ENCODE measurements around the gene PROKR2.

The PROKR2 gene

DNA sequence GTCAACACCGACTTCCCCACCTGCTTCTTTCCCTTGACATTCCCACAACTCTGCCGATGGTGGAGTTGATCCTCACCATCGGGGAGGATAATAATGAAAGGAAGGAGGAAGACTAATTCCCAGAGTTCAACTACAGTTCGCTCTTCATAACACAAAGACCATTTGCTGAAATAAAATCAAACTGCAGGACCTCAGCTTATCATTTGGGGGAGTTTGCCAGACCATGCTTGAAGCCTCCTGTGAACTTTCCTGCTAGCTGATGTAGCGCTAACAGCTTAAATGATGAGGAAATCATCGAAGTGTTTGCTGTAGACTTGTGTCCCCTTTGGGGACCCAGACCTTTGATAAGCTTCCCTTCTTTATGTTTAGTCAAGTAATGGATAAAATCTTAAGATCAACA lies 26.2 kb downstream of the PROKR2 start:
- H3K4me1 ChIP-seq (ENCODE audit: control insufficient read depth, insufficient read depth, low read length): no peaks in the 10 kb centered on the region
- no peak for DNase-seq (ENCODE audit: low read depth, low spot score)
- no peak overlapping the region for H3K4me3 ChIP-seq (ENCODE audit: low read length)
- H3K9me3 ChIP-seq (ENCODE audit: control insufficient read depth, insufficient read depth, low read length): no peaks in the 10 kb centered on the region
- no peaks in the 10 kb centered on the region for H3K27me3 ChIP-seq (ENCODE audit: control insufficient read depth, insufficient read depth, low read length)
- no peaks in the 10 kb centered on the region for H3K36me3 ChIP-seq (ENCODE audit: control insufficient read depth, insufficient read depth, low read length)
- H3K27ac ChIP-seq (ENCODE audit: low read length): no peak overlapping the region
- whole genome bisulfite sequencing (ENCODE audit: insufficient coverage, insufficient read length): no CpG with 5 or more reads among the region's 6 CpGs

DNA sequence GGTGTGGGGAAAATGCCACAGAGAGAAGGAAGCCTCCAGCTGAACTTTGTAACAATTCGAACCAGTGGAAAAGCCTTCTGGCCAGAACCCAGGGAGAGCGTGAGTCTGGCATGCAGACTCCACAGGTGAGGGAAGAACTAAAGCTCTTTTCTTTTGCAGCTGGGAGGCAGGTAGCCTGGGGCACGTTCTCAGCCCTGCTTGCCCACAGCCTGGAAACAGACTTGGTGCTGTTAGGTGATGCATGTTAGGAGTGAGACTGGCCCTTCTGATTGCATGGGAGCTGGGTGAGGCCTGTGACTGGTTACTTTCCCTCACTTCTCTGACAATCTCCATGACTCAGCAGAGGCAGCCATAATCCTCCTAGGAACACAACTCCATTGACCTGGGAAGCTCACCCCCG lies 34.2 kb downstream of the PROKR2 start:
- Histone ChIP-seq H3K27ac (ENCODE audit: low read length) (no peak overlapping the region), H3K36me3 (ENCODE audit: control insufficient read depth, insufficient read depth, low read length) (no peaks in the 10 kb centered on the region), H3K9me3 (ENCODE audit: control insufficient read depth, insufficient read depth, low read length) (no peaks in the 10 kb centered on the region), H3K27me3 (ENCODE audit: control insufficient read depth, insufficient read depth, low read length) (no peaks in the 10 kb centered on the region), H3K4me3 (ENCODE audit: low read length) (no peak overlapping the region), H3K4me1 (ENCODE audit: control insufficient read depth, insufficient read depth, low read length) (no peaks in the 10 kb centered on the region)
- no peak for DNase-seq (ENCODE audit: low read depth, low spot score)
- no CpG with 5 or more reads among the region's 4 CpGs for WGBS (ENCODE audit: insufficient coverage, insufficient read length)

DNA sequence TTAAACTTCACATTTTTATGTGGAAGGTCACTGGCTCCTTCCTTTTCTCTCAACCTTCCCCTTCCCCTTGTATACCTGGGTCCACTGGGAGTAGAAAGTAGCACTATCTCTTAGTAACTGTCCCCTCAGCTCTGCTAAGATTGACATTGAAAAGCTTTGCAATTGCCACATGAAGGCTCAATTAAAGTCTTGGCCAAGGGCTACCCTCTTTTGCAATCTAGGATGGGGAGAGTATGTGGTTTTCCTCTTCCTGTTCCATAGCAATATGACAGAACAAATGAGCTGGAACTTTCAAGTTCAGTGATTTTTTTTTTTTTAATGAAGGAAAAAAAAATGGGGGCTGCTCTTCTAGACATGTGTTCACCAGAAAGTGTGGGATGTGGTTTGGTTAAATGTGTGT lies 37.1 kb downstream of the PROKR2 start:
- DNase-seq (ENCODE audit: low read depth, low spot score): no peak
- H3K27me3 ChIP-seq (ENCODE audit: control insufficient read depth, insufficient read depth, low read length): no peaks in the 10 kb centered on the region
- H3K36me3 ChIP-seq (ENCODE audit: control insufficient read depth, insufficient read depth, low read length): no peaks in the 10 kb centered on the region
- no peak overlapping the region for H3K27ac ChIP-seq (ENCODE audit: low read length)
- H3K4me1 ChIP-seq (ENCODE audit: control insufficient read depth, insufficient read depth, low read length): no peaks in the 10 kb centered on the region
- no peak overlapping the region for H3K4me3 ChIP-seq (ENCODE audit: low read length)
- no peaks in the 10 kb centered on the region for H3K9me3 ChIP-seq (ENCODE audit: control insufficient read depth, insufficient read depth, low read length)

DNA sequence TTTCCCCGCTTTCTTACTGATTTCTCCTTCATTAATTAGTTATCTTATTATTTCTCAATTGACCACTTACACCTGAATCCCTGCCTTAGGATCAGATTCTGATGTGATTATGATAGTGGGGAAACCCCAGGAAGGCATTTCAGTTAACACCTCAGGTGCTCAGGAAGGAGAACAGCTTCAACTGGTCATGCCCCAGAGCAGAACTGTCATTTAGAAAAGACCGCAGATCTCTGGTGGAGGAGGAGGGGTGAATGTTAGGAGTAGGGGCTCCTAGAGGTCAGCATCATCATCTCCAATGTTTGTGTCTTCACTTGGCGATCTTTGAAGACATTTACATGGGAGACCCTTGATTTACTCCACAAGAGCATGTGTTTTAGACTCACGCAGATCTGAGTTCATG lies 44.5 kb downstream of the PROKR2 start:
- whole genome bisulfite sequencing (ENCODE audit: insufficient coverage, insufficient read length): no CpG with 5 or more reads among the region's 4 CpGs
- no peaks in the 10 kb centered on the region for H3K27me3 ChIP-seq (ENCODE audit: control insufficient read depth, insufficient read depth, low read length)
- H3K27ac ChIP-seq (ENCODE audit: low read length): no peak overlapping the region
- H3K4me1 ChIP-seq (ENCODE audit: control insufficient read depth, insufficient read depth, low read length): peaks cover 2% of the 10 kb centered on the region; the same call in 1 of the 2 replicates
- H3K9me3 ChIP-seq (ENCODE audit: control insufficient read depth, insufficient read depth, low read length): no peaks in the 10 kb centered on the region
- no peak overlapping the region for H3K4me3 ChIP-seq (ENCODE audit: low read length)
- DNase-seq (ENCODE audit: low read depth, low spot score): no peak
- no peaks in the 10 kb centered on the region for H3K36me3 ChIP-seq (ENCODE audit: control insufficient read depth, insufficient read depth, low read length)

DNA sequence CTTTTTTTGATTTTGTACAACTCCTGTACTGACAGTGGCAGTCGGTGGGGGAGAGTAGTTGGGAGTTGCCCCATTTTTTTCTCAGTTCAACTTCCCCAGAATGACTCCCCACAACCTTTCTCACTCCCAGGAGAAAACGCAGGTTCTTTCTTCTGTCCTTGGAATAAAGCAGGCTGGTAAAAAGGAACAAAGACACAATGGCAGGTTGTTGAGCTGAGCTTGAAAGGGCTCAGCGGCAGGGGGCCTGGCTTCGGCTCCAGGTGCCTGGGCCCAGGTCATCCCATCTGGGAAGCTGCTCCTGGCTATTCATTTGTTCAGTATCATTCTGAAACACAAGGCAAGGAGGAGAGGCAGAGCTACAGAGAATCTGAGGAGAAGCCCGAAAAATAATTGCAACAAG lies 46.2 kb downstream of the PROKR2 start:
- no peak for DNase-seq (ENCODE audit: low read depth, low spot score)
- Histone ChIP-seq H3K27ac (ENCODE audit: low read length) (no peak overlapping the region), H3K4me1 (ENCODE audit: control insufficient read depth, insufficient read depth, low read length) (peaks cover 2% of the 10 kb centered on the region; the same call in 1 of the 2 replicates), H3K4me3 (ENCODE audit: low read length) (no peak overlapping the region), H3K27me3 (ENCODE audit: control insufficient read depth, insufficient read depth, low read length) (no peaks in the 10 kb centered on the region), H3K9me3 (ENCODE audit: control insufficient read depth, insufficient read depth, low read length) (no peaks in the 10 kb centered on the region), H3K36me3 (ENCODE audit: control insufficient read depth, insufficient read depth, low read length) (no peaks in the 10 kb centered on the region)
- WGBS (ENCODE audit: insufficient coverage, insufficient read length): no CpG with 5 or more reads among the region's 5 CpGs

DNA sequence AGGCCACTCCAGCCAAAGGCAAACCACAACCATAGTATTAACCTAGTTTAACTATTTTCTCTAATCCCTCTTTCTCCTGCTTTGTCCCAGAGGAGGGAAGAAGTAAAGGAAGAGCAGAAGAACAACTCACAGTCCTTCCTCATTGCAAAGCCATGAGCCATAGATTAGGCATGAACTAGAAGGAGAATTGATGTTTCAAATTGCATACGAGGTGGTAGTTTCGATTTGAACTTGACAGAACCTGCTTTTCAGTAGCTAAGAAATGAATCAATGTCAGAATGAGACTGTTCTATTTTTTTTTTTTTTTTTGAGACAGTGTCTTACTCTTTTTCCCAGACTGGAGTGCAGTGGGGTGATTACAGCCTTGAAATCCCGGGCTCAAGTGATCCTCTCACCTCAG lies 48.3 kb downstream of the PROKR2 start:
- H3K4me3 ChIP-seq (ENCODE audit: low read length): no peak overlapping the region
- no peak overlapping the region for H3K27ac ChIP-seq (ENCODE audit: low read length)
- H3K4me1 ChIP-seq (ENCODE audit: control insufficient read depth, insufficient read depth, low read length): peaks cover 10% of the 10 kb centered on the region
- no CpG with 5 or more reads among the region's 3 CpGs for WGBS (ENCODE audit: insufficient coverage, insufficient read length)
- H3K36me3 ChIP-seq (ENCODE audit: control insufficient read depth, insufficient read depth, low read length): no peaks in the 10 kb centered on the region
- no peak for DNase-seq (ENCODE audit: low read depth, low spot score)
- no peaks in the 10 kb centered on the region for H3K9me3 ChIP-seq (ENCODE audit: control insufficient read depth, insufficient read depth, low read length)
- no peaks in the 10 kb centered on the region for H3K27me3 ChIP-seq (ENCODE audit: control insufficient read depth, insufficient read depth, low read length)

DNA sequence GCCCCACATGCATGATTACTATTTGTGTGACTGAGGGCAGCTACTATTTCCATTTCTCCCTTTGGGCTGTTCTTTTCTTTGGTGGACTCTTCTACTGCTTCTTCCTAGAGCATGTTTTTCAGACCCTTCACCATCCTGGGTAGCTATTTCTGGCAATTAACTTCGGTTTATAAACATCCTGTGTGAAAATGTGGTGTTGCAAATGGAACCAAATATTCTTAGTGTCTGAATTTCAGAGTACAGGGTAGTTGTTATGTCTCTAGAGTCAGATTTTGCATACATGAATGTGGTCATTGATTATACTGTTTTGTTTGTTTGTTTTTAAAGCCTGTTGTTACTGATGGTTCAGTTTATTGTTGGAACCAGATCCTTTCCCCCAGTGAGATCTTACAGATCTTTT lies 49.7 kb downstream of the PROKR2 start:
- no peak for DNase-seq (ENCODE audit: low read depth, low spot score)
- Histone ChIP-seq H3K27ac (ENCODE audit: low read length) (no peak overlapping the region), H3K9me3 (ENCODE audit: control insufficient read depth, insufficient read depth, low read length) (no peaks in the 10 kb centered on the region), H3K36me3 (ENCODE audit: control insufficient read depth, insufficient read depth, low read length) (no peaks in the 10 kb centered on the region), H3K4me3 (ENCODE audit: low read length) (no peak overlapping the region), H3K4me1 (ENCODE audit: control insufficient read depth, insufficient read depth, low read length) (peaks cover 10% of the 10 kb centered on the region), H3K27me3 (ENCODE audit: control insufficient read depth, insufficient read depth, low read length) (no peaks in the 10 kb centered on the region)
- no CpG with 5 or more reads among the region's 1 CpG for WGBS (ENCODE audit: insufficient coverage, insufficient read length)
